ENCODE results near the gene ADAMTSL5. TPM values are rescaled to one million over a fixed set of nuclear protein-coding genes. Genes with fewer than 3 reads are reported as not detected.

ADAMTSL5 gene
- polyA plus RNA-seq, 1 donor from 2014 or later, result not detected

DNA sequence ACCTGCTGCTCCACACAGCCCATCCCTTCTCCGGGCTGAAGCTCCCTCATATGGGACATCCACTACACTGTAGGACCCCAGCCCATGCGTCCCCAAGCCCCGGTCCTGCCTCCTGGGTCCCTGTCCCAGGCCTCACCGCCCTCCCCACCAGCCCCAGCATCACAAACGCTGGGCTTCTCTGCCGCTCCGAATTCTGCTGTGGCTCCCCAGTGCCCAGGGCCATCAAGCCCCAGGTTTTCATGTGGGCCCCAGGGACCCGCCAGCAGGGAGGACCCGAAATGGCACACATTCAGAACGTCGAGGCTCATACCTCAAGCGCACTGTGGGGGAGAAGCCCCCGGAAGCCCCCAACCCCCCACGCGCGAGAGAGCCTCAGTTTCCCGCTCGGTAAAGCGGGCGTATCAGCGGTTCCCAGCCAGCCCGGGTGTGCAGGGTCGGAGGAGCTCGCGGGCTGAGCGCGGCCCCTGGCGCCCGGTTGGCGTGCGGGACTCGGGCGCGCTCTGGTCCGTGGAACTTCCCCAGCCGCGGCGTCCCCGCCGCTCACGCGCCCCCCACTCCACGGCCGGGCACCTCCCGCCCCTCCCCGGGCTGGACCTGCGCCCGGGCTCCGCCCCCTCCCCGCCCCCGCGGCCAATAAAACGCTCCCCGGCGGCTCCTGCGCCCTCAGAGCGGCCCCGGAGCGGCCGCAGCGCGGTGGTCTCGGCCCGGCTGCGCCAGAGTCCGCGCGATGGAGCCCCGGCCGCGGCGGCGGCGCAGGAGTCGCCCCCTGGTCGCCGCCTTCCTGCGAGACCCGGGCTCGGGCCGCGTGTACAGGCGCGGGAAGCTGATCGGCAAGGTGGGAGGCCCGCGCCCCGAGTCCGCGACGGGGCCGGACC, 10.8 kb upstream of the ADAMTSL5 start, which contains the start of gene PLK5:
PLK5 (plus strand) TSS at position 666 of the 875 bp plus-strand sequence. CDS start 2,920 bp downstream, outside the sequence.
- no peak within 1 kb of the TSS for H3K27ac ChIP-seq (ENCODE audit: low read length)
- H3K36me3 ChIP-seq (ENCODE audit: insufficient read depth, low read length), result no peaks in the 10 kb centered on the region
- no peaks in the 10 kb centered on the region for H3K9me2 ChIP-seq (ENCODE audit: insufficient read depth, low read length)
- no peak within 1 kb of the TSS for H2AFZ ChIP-seq (ENCODE audit: low read depth, low read length)
- peaks cover 24% of the 10 kb centered on the region for H3K27me3 ChIP-seq (ENCODE audit: insufficient read depth, low read depth, low read length)
- no peak within 1 kb of the TSS for H3K4me2 ChIP-seq (ENCODE audit: low read length)
- H3K79me2 ChIP-seq (replicated peaks; ENCODE audit: insufficient read depth, low read length), result no peaks in the 10 kb centered on the region
- H3K9me3 ChIP-seq (ENCODE audit: low read length), result no peaks in the 10 kb centered on the region
- no peaks in the 10 kb centered on the region for H3F3A ChIP-seq (ENCODE audit: insufficient read depth, low read length, poor library complexity, severe bottlenecking)
- TF ChIP-seq SMC3 (conservative IDR thresholded peaks at IDR 0.05; ENCODE audit: poor library complexity) (no peak), POLR2AphosphoS5 (IDR thresholded peaks at IDR 0.05) (no peak), RAD21 (conservative IDR thresholded peaks at IDR 0.05) (no peak), MXI1 (conservative IDR thresholded peaks at IDR 0.05; ENCODE audit: poor library complexity, severe bottlenecking) (no peak), EZH2 (IDR thresholded peaks at IDR 0.05; ENCODE audit: borderline replicate concordance, insufficient read depth, low read length, poor library complexity, severe bottlenecking) (no peak), TAF1 (IDR thresholded peaks at IDR 0.05; ENCODE audit: low read depth) (no peak)
- TF ChIP-seq, protein P1, sequence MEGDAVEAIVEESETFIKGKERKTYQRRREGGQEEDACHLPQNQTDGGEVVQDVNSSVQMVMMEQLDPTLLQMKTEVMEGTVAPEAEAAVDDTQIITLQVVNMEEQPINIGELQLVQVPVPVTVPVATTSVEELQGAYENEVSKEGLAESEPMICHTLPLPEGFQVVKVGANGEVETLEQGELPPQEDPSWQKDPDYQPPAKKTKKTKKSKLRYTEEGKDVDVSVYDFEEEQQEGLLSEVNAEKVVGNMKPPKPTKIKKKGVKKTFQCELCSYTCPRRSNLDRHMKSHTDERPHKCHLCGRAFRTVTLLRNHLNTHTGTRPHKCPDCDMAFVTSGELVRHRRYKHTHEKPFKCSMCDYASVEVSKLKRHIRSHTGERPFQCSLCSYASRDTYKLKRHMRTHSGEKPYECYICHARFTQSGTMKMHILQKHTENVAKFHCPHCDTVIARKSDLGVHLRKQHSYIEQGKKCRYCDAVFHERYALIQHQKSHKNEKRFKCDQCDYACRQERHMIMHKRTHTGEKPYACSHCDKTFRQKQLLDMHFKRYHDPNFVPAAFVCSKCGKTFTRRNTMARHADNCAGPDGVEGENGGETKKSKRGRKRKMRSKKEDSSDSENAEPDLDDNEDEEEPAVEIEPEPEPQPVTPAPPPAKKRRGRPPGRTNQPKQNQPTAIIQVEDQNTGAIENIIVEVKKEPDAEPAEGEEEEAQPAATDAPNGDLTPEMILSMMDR (IDR thresholded peaks at IDR 0.05; ENCODE audit: poor library complexity, severe bottlenecking), result no peak
- H4K20me1 ChIP-seq (ENCODE audit: insufficient read depth), result no peaks in the 10 kb centered on the region
- H3K9ac ChIP-seq (ENCODE audit: low read length), result peak within 1 kb of the TSS; percentile 23
- H3K4me3 ChIP-seq (ENCODE audit: low read length), result peak within 1 kb of the TSS; percentile 59

DNA sequence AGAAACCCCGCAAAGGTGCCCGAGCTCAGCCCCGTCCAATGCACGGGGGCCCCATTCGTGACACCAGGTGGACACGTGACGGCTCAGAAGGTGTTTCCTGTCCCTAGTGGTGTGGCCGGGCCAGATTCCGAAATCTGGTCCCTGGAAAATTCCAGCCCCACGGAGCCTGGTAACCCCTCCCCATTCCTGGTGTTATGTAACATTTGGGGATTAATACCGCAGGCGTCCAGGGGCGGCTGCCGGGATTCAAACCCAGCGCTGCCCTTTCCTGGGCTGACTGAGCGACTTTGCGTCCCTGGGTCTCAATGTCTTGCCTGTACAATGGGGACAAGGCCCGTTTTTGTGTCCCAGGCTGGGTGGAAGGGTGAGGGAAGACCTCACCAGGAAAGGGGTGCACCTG, 10.0 kb upstream of the ADAMTSL5 start:
- no peak overlapping the region for H2AFZ ChIP-seq (ENCODE audit: low read depth, low read length)
- no peak overlapping the region for H3K4me3 ChIP-seq (ENCODE audit: low read length)
- H3F3A ChIP-seq (ENCODE audit: insufficient read depth, low read length, poor library complexity, severe bottlenecking), result no peaks in the 10 kb centered on the region
- no peaks in the 10 kb centered on the region for H3K79me2 ChIP-seq (replicated peaks; ENCODE audit: insufficient read depth, low read length)
- H4K20me1 ChIP-seq (ENCODE audit: insufficient read depth), result no peaks in the 10 kb centered on the region
- no peaks in the 10 kb centered on the region for H3K36me3 ChIP-seq (ENCODE audit: insufficient read depth, low read length)
- no peak overlapping the region for H3K4me2 ChIP-seq (ENCODE audit: low read length)
- no peaks in the 10 kb centered on the region for H3K9me3 ChIP-seq (ENCODE audit: low read length)
- H3K27me3 ChIP-seq (ENCODE audit: insufficient read depth, low read depth, low read length), result peaks cover 24% of the 10 kb centered on the region
- no peaks in the 10 kb centered on the region for H3K9me2 ChIP-seq (ENCODE audit: insufficient read depth, low read length)
- TF ChIP-seq, protein P2, sequence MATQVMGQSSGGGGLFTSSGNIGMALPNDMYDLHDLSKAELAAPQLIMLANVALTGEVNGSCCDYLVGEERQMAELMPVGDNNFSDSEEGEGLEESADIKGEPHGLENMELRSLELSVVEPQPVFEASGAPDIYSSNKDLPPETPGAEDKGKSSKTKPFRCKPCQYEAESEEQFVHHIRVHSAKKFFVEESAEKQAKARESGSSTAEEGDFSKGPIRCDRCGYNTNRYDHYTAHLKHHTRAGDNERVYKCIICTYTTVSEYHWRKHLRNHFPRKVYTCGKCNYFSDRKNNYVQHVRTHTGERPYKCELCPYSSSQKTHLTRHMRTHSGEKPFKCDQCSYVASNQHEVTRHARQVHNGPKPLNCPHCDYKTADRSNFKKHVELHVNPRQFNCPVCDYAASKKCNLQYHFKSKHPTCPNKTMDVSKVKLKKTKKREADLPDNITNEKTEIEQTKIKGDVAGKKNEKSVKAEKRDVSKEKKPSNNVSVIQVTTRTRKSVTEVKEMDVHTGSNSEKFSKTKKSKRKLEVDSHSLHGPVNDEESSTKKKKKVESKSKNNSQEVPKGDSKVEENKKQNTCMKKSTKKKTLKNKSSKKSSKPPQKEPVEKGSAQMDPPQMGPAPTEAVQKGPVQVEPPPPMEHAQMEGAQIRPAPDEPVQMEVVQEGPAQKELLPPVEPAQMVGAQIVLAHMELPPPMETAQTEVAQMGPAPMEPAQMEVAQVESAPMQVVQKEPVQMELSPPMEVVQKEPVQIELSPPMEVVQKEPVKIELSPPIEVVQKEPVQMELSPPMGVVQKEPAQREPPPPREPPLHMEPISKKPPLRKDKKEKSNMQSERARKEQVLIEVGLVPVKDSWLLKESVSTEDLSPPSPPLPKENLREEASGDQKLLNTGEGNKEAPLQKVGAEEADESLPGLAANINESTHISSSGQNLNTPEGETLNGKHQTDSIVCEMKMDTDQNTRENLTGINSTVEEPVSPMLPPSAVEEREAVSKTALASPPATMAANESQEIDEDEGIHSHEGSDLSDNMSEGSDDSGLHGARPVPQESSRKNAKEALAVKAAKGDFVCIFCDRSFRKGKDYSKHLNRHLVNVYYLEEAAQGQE (IDR thresholded peaks at IDR 0.05; ENCODE audit: borderline replicate concordance), result no peak
- no peak for TF ChIP-seq TAF1 (IDR thresholded peaks at IDR 0.05; ENCODE audit: low read depth)
- no peak for TF ChIP-seq RAD21 (conservative IDR thresholded peaks at IDR 0.05)
- TF ChIP-seq SMC3 (conservative IDR thresholded peaks at IDR 0.05; ENCODE audit: poor library complexity), result no peak
- H3K9ac ChIP-seq (ENCODE audit: low read length), result no peak overlapping the region
- no peak overlapping the region for H3K27ac ChIP-seq (ENCODE audit: low read length)

Measured in neural cell (in vitro differentiated cells).